HG02588 (cell line): ENCODE results near the gene MATN1.

ENCODE experiments used
- ATAC-seq: cut with Tn5 transposase; IDR thresholded peaks from one replicate; pipeline ENCODE4 v1.9.1; 2021; ENCODE audit warnings: mild to moderate bottlenecking, moderate library complexity; ENCODE audit not compliant: unreplicated experiment

Gene MATN1

GRCh38 chr1:30745834-30746208 is 22.4 kb upstream of the MATN1 start:
- ATAC-seq: no peak

- ATAC-seq: no peak
Observed at GRCh38 chr1:30745156-30745833, 21.9 kb upstream of the MATN1 start.

- peak; percentile 28 for ATAC-seq
Observed at GRCh38 chr1:30744060-30744756, 20.8 kb upstream of the MATN1 start.

- peak; percentile 24 for ATAC-seq
Observed at GRCh38 chr1:30743584-30744059, 20.2 kb upstream of the MATN1 start.

- ATAC-seq: no peak
Observed at GRCh38 chr1:30742963-30743559, 19.7 kb upstream of the MATN1 start.

GRCh38 chr1:30742300-30742962 is 19.0 kb upstream of the MATN1 start:
- no peak for ATAC-seq

- ATAC-seq: no peak
Observed at GRCh38 chr1:30741239-30741894, 18.0 kb upstream of the MATN1 start.

- no peak for ATAC-seq
Observed at GRCh38 chr1:30740251-30741238, 17.2 kb upstream of the MATN1 start.

- ATAC-seq: no peak
Observed at GRCh38 chr1:30739601-30740000, 16.2 kb upstream of the MATN1 start.

- ATAC-seq: no peak
Observed at GRCh38 chr1:30738715-30739559, 15.6 kb upstream of the MATN1 start.

GRCh38 chr1:30738040-30738714 is 14.8 kb upstream of the MATN1 start:
- no peak for ATAC-seq

- ATAC-seq: no peak
Observed at GRCh38 chr1:30737357-30738039, 14.1 kb upstream of the MATN1 start.

- no peak for ATAC-seq
Observed at GRCh38 chr1:30735668-30736498, 12.5 kb upstream of the MATN1 start.

- ATAC-seq: no peak
Observed at GRCh38 chr1:30735124-30735523, 11.7 kb upstream of the MATN1 start.

GRCh38 chr1:30734580-30734979 is 11.2 kb upstream of the MATN1 start:
- no peak for ATAC-seq

GRCh38 chr1:30734106-30734505 is 10.7 kb upstream of the MATN1 start:
- ATAC-seq: no peak

GRCh38 chr1:30733493-30733892 is 10.1 kb upstream of the MATN1 start:
- no peak for ATAC-seq
